Measurements from ENCODE around the gene RASA2. TPM values are rescaled to one million over a fixed set of nuclear protein-coding genes. Genes with fewer than 3 reads are reported as not detected.
A peak's percentile ranks its signal among the peaks of the same experiment; 100 is the strongest.

Gene RASA2
- total and polyA plus RNA-seq, 9 of the 15 experiments (the other 6 are each of a cell fraction or from before 2014, with no cell fraction given): 2.0 to 12.8 (median 9.5) TPM

GRCh38 chr3:141539431-141540187 lies 52.8 kb downstream of the RASA2 start:
- Histone ChIP-seq H3K9me1 (ENCODE audit: control insufficient read depth, insufficient read depth, low read length) (no peaks in the 10 kb centered on the region), H3K9me3 (replicated peaks; ENCODE audit: control insufficient read depth, insufficient read depth, low read depth, low read length) (peaks cover 4% of the 10 kb centered on the region), H3K79me2 (ENCODE audit: control insufficient read depth, insufficient read depth, low read length) (no peaks in the 10 kb centered on the region), H3K27ac (ENCODE audit: extremely low read depth, low read depth, low read length) (no peak overlapping the region), H3K4me3 (no peak overlapping the region), H3K4me2 (ENCODE audit: insufficient read depth, low read length) (no peak overlapping the region), H3K9ac (ENCODE audit: insufficient read depth in 1 of 2, low read depth in 2 of 2, low read length in 2 of 2) (no peak overlapping the region), H3K27me3 (ENCODE audit: control insufficient read depth in 2 of 2, insufficient read depth in 2 of 2, low read length in 2 of 2) (no peaks in the 10 kb centered on the region), H2AFZ (ENCODE audit: low read depth, low read length) (no peak overlapping the region), H3K4me1 (replicated peaks in 1 of 2; ENCODE audit: control insufficient read depth in 2 of 2, insufficient read depth in 2 of 2, low read length in 2 of 2) (no peaks in the 10 kb centered on the region), H4K20me1 (replicated peaks; ENCODE audit: control insufficient read depth, insufficient read depth, low read length) (no peaks in the 10 kb centered on the region), H3K36me3 (ENCODE audit: control insufficient read depth, insufficient read depth, low read length) (peaks cover 30% of the 10 kb centered on the region)
- ATAC-seq (no peak), DNase-seq (ENCODE audit: extremely low read depth in 1 of 4, low spot score in 3 of 4) (no peak), FAIRE-seq (no peak)
- 69% methylated on average over 5 of the region's 5 CpGs for WGBS (ENCODE audit: insufficient coverage, low coverage, missing lambda C conversion rate)
- ChIA-PET CTCF (ENCODE audit: low intra/inter-chr PET ratio) (interaction anchor here (0.6 kb wide), 1 partner anchor 98 kb away, joined by 3 read pairs; no protein-coding TSS in a partner anchor), POLR2A (interaction anchor here (1.4 kb wide), 1 partner anchor 25 kb away, joined by 4 read pairs; no protein-coding TSS in a partner anchor)
- TF ChIP-seq ELK3 (CRISPR knock-in tag; IDR thresholded peaks at IDR 0.05) (no peak), HMBOX1 (IDR thresholded peaks at IDR 0.05) (0 out of 2 replicates have a peak, but pooled peaks have one; percentile 35)
- in situ Hi-C loops (cut with MboI): no loop called here
- BruUV-seq (replicated peaks): no TSS peak
- intact Hi-C loops (cut with micrococcal nuclease): no loop called here

All from K562 (cell line).